ENCODE results near the gene GRK5. TPM values are rescaled to one million over a fixed set of nuclear protein-coding genes. Genes with fewer than 3 reads are reported as not detected.

Gene GRK5
- total and polyA plus RNA-seq, 2 donors from 2014 or later, result 7.3 to 18.7 TPM

GRCh38 chr10:119349937-119350501 lies 142.6 kb downstream of the GRK5 start:
- no peak overlapping the region for H3K27ac ChIP-seq (ENCODE audit: low read depth in 2 of 2, low read length in 2 of 2)
- no peaks in the 10 kb centered on the region for H3K27me3 ChIP-seq (ENCODE audit: control insufficient read depth, insufficient read depth, low read length)
- no peak overlapping the region for H3K4me3 ChIP-seq (ENCODE audit: low read length in 3 of 3)
- H3K9ac ChIP-seq (ENCODE audit: low read length in 3 of 3), result no peak overlapping the region
- FAIRE-seq, result no peak
- intact Hi-C loops (cut with DNase I), result no loop called here
- no peak for TF ChIP-seq CTCF (IDR thresholded peaks at IDR 0.05; ENCODE audit: borderline replicate concordance, extremely low read depth, insufficient read depth)
- peaks cover 0 to 5% (median 0%) of the 10 kb centered on the region in 3 donors for H3K9me3 ChIP-seq (ENCODE audit: control insufficient read depth in 2 of 3, insufficient read depth in 1 of 3, low read length in 3 of 3)
- H3K36me3 ChIP-seq (ENCODE audit: control insufficient read depth in 2 of 3, insufficient read depth in 3 of 3, low read length in 3 of 3), result no peaks in the 10 kb centered on the region
- no peaks in the 10 kb centered on the region for H3K4me1 ChIP-seq (ENCODE audit: control insufficient read depth in 2 of 3, insufficient read depth in 2 of 3, low read depth in 1 of 3, low read length in 3 of 3)
- no peak for DNase-seq

GRCh38 chr10:119350502-119351097 lies 143.2 kb downstream of the GRK5 start:
- FAIRE-seq (no peak), DNase-seq (peak in 1 of 5 donors; percentile 40)
- Histone ChIP-seq H3K27me3 (ENCODE audit: control insufficient read depth, insufficient read depth, low read length) (no peaks in the 10 kb centered on the region), H3K4me1 (ENCODE audit: control insufficient read depth in 2 of 3, insufficient read depth in 2 of 3, low read depth in 1 of 3, low read length in 3 of 3) (no peaks in the 10 kb centered on the region), H3K9ac (ENCODE audit: low read length in 3 of 3) (no peak overlapping the region), H3K27ac (ENCODE audit: low read depth in 2 of 2, low read length in 2 of 2) (no peak overlapping the region), H3K9me3 (ENCODE audit: control insufficient read depth in 2 of 3, insufficient read depth in 1 of 3, low read length in 3 of 3) (peaks cover 0 to 5% (median 0%) of the 10 kb centered on the region in 3 donors), H3K36me3 (ENCODE audit: control insufficient read depth in 2 of 3, insufficient read depth in 3 of 3, low read length in 3 of 3) (no peaks in the 10 kb centered on the region), H3K4me3 (ENCODE audit: low read length in 3 of 3) (no peak overlapping the region)
- intact Hi-C loops (cut with DNase I), result no loop called here
- no peak for TF ChIP-seq CTCF (IDR thresholded peaks at IDR 0.05; ENCODE audit: borderline replicate concordance, extremely low read depth, insufficient read depth)

GRCh38 chr10:119351189-119351588 lies 143.8 kb downstream of the GRK5 start:
- Histone ChIP-seq H3K9me3 (ENCODE audit: control insufficient read depth in 2 of 3, insufficient read depth in 1 of 3, low read length in 3 of 3) (peaks cover 0 to 9% (median 0%) of the 10 kb centered on the region in 3 donors), H3K27me3 (ENCODE audit: control insufficient read depth, insufficient read depth, low read length) (no peaks in the 10 kb centered on the region), H3K4me3 (ENCODE audit: low read length in 3 of 3) (no peak overlapping the region), H3K27ac (ENCODE audit: low read depth in 2 of 2, low read length in 2 of 2) (no peak overlapping the region), H3K9ac (ENCODE audit: low read length in 3 of 3) (no peak overlapping the region), H3K4me1 (ENCODE audit: control insufficient read depth in 2 of 3, insufficient read depth in 2 of 3, low read depth in 1 of 3, low read length in 3 of 3) (no peaks in the 10 kb centered on the region), H3K36me3 (ENCODE audit: control insufficient read depth in 2 of 3, insufficient read depth in 3 of 3, low read length in 3 of 3) (no peaks in the 10 kb centered on the region)
- no peak for TF ChIP-seq CTCF (IDR thresholded peaks at IDR 0.05; ENCODE audit: borderline replicate concordance, extremely low read depth, insufficient read depth)
- DNase-seq (no peak), FAIRE-seq (no peak)
- intact Hi-C loops (cut with DNase I), result no loop called here
